Measurements from ENCODE around the gene SEPHS1. TPM values are rescaled to one million over a fixed set of nuclear protein-coding genes. Genes with fewer than 3 reads are reported as not detected.
"Not testable (repeated sequence)": the region's sequence is repeated elsewhere in the genome, so short reads cannot be mapped to it uniquely, and the experiment has no call there.

SEPHS1 gene
- total RNA-seq, 1 experiment from 2014 or later, result 63.0 TPM

DNA sequence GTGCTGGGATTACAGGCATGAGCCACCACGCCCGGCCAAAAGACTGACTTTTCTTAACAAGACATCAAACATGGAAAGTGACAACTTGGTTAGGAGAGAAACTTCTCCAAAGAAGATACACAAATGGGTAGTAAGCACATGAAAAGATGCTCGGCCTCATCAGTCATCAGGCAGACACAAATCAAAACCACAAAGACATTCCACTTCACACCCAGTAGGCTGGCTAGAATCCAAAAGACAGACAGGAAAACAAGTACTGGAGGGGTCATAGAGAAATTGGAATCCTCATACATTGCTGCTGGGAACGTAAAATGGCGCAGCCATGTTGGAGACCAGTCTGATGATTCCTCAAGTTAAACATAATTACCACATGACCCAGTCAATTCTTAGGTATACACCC, 16.4 kb downstream of the SEPHS1 start:
- no peaks in the 10 kb centered on the region for H3K9me2 ChIP-seq (ENCODE audit: insufficient read depth)
- no peaks in the 10 kb centered on the region for H4K20me1 ChIP-seq (ENCODE audit: insufficient read depth)
- H3K4me2 ChIP-seq, result no peak overlapping the region
- TF ChIP-seq, protein P1, sequence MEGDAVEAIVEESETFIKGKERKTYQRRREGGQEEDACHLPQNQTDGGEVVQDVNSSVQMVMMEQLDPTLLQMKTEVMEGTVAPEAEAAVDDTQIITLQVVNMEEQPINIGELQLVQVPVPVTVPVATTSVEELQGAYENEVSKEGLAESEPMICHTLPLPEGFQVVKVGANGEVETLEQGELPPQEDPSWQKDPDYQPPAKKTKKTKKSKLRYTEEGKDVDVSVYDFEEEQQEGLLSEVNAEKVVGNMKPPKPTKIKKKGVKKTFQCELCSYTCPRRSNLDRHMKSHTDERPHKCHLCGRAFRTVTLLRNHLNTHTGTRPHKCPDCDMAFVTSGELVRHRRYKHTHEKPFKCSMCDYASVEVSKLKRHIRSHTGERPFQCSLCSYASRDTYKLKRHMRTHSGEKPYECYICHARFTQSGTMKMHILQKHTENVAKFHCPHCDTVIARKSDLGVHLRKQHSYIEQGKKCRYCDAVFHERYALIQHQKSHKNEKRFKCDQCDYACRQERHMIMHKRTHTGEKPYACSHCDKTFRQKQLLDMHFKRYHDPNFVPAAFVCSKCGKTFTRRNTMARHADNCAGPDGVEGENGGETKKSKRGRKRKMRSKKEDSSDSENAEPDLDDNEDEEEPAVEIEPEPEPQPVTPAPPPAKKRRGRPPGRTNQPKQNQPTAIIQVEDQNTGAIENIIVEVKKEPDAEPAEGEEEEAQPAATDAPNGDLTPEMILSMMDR (conservative IDR thresholded peaks at IDR 0.05), result no peak
- TF ChIP-seq EZH2 (IDR thresholded peaks at IDR 0.05; ENCODE audit: low read depth), result no peak
- intact Hi-C loops (cut with micrococcal nuclease; ENCODE audit: unreplicated experiment), result no loop called here
- no peaks in the 10 kb centered on the region for H3K4me1 ChIP-seq (replicated peaks; ENCODE audit: insufficient read depth)
- CTCF ChIA-PET, result no interaction called here
- no peak for DNase-seq
- no peaks in the 10 kb centered on the region for H3K9me3 ChIP-seq (ENCODE audit: insufficient read depth, low read depth)
- POLR2A ChIA-PET (ENCODE audit: unreplicated experiment), result no interaction called here
- BruUV-seq (replicated peaks), result no TSS peak
- no peaks in the 10 kb centered on the region for H3K79me2 ChIP-seq (ENCODE audit: low read depth)
- no peaks in the 10 kb centered on the region for H3K27me3 ChIP-seq (ENCODE audit: insufficient read depth, low read depth)
- H3K36me3 ChIP-seq (ENCODE audit: low read depth), result no peaks in the 10 kb centered on the region
- H3K27ac ChIP-seq, result no peak overlapping the region
- H3F3A ChIP-seq (ENCODE audit: insufficient read depth, low read depth), result no peaks in the 10 kb centered on the region
- no peak overlapping the region for H2AFZ ChIP-seq
- H3K4me3 ChIP-seq, result no peak overlapping the region

DNA sequence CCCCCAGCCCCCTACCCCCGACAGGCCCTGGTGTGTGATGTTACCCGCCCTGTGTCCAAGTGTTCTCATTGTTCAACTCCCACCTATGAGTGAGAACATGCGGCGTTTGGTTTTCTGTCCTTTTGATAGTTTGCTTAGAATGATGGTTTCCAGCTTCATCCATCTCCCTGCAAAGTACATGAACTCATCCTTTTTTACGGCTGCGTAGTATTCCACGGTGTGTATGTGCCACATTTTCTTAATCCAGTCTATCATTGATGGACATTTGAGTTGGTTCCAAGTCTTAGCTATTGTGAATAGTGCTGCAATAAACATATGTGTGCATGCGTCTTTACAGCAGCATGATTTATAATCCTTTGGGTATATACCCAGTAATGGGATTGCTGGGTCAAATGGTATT, 17.1 kb downstream of the SEPHS1 start:
- H3K9me2 ChIP-seq (ENCODE audit: insufficient read depth); H3F3A ChIP-seq (ENCODE audit: insufficient read depth, low read depth); H3K4me1 ChIP-seq (replicated peaks; ENCODE audit: insufficient read depth); H2AFZ ChIP-seq; H4K20me1 ChIP-seq (ENCODE audit: insufficient read depth); intact Hi-C loops (cut with micrococcal nuclease; ENCODE audit: unreplicated experiment); CTCF ChIA-PET; H3K9me3 ChIP-seq (ENCODE audit: insufficient read depth, low read depth); H3K27ac ChIP-seq; H3K36me3 ChIP-seq (ENCODE audit: low read depth); H3K79me2 ChIP-seq (ENCODE audit: low read depth); H3K4me2 ChIP-seq; DNase-seq; POLR2A ChIA-PET (ENCODE audit: unreplicated experiment); H3K4me3 ChIP-seq; H3K27me3 ChIP-seq (ENCODE audit: insufficient read depth, low read depth); BruUV-seq (replicated peaks): not testable (repeated sequence)

DNA sequence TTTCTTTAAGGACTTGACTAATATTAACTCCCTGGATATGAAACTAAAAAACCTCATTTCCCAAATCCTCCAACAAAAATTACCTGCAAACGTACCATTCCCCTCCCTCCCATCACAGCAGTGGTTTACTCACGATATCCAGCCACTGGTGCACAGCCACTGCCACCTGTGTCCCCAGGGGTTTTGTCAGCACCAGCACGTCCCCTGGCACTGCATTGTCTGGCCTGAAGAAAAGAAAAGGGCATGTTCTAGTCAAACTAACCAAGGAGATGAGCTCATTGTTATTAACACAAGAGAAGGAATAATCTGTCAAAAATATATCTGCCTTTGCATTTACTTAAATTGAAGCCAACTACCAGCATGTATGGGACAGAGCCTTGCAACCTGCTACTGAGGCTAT, 18.5 kb downstream of the SEPHS1 start:
- no peaks in the 10 kb centered on the region for H3K27me3 ChIP-seq (ENCODE audit: insufficient read depth, low read depth)
- POLR2A ChIA-PET (ENCODE audit: unreplicated experiment), result interaction anchor here (0.6 kb wide), 1 partner anchor 27 kb away, joined by 3 read pairs; no protein-coding TSS in a partner anchor

More for the DNA sequence above, 18.5 kb downstream of the SEPHS1 start:
- CTCF ChIA-PET, result interaction anchor here (1.0 kb wide), 1 partner anchor 12 kb away, joined by 5 read pairs; no protein-coding TSS in a partner anchor
- Histone ChIP-seq H3K4me2 (no peak overlapping the region), H3K4me1 (replicated peaks; ENCODE audit: insufficient read depth) (no peaks in the 10 kb centered on the region), H3K9me2 (ENCODE audit: insufficient read depth) (no peaks in the 10 kb centered on the region), H4K20me1 (ENCODE audit: insufficient read depth) (no peaks in the 10 kb centered on the region), H3F3A (ENCODE audit: insufficient read depth, low read depth) (no peaks in the 10 kb centered on the region), H3K9me3 (ENCODE audit: insufficient read depth, low read depth) (no peaks in the 10 kb centered on the region), H3K79me2 (ENCODE audit: low read depth) (no peaks in the 10 kb centered on the region), H3K27ac (no peak overlapping the region), H2AFZ (no peak overlapping the region), H3K36me3 (ENCODE audit: low read depth) (no peaks in the 10 kb centered on the region), H3K4me3 (no peak overlapping the region)
- intact Hi-C loops (cut with micrococcal nuclease; ENCODE audit: unreplicated experiment), result no loop called here
- TF ChIP-seq EZH2 (IDR thresholded peaks at IDR 0.05; ENCODE audit: low read depth), result no peak
- TF ChIP-seq, protein P1 (conservative IDR thresholded peaks at IDR 0.05), result no peak
- BruUV-seq (replicated peaks), result no TSS peak
- no peak for DNase-seq
